Ramos (cell line): ENCODE results near the gene GSG1L2.

Experiments used
- in situ Hi-C: fragments of 300-500 bp; cut with MboI; formaldehyde crosslinking; loops from one replicate; pipeline ENCODE4 v1.14.3; 2022; ENCODE audit warnings: low sequenced_read_pairs; ENCODE audit not compliant: unreplicated experiment

GSG1L2 gene

DNA sequence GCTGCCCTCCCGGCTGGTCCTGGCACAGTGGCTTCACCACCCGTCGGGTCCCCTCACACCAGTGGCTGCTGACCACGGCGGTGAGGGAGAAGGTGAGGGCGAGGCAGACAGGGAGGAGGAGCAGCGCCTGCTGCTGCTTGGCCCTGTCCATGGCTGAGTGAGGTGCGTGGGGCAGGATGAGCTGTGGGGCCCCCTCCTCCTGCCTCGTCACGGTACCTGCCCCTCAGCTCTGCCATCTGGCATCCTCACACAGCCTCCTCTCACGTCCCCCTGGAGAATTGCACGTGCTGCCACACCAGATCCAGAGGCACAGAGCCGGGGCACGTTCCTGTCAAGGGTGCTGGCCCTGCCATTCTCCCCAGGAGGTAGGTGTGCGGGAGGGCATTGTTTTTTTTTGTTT lies at the start of gene GSG1L2:
GSG1L2 (minus strand) TSS at position 159 of the 400 bp plus-strand sequence; CDS start at position 151, 8 bp downstream.
- in situ Hi-C loops = no loop called here

DNA sequence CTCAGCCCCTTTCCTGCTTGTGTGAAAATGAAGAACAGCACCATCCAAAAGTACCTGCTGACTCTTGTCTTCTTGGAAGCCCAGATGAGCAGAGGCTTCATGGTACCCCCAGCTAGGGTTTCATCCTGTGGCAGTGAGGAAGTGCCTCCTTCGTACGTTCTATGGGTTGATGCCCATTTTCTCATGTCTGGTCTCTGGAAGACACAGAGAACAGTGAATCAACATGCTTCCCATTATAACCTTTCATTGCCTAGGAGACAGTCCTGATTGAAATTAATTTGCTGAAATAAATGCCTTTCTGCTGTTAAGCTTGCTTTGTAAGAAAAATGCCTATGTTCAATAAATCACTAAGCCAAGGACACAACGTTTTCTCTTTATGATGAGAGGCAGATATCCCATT lies 46.7 kb upstream of the GSG1L2 start:
- in situ Hi-C loops = no loop called here

DNA sequence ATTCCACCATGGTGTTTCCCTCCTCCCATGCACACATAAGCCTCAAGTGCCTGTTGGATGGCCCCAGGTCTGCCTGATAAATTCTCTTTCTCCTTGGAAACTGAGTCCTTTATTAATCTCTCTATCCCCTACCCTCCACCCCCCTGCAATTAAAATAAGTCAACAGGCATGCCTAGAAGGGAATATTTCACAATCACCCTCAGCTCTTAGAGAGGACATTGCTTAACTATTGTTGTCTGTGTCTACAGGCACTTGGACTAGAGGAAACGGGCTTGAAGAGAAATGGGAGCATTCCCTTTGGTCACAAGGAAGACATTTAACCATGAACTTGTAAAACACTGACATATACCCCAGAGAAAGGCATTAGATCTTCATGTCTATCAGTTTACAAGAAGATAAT lies 43.7 kb upstream of the GSG1L2 start:
- in situ Hi-C loops = no loop called here

DNA sequence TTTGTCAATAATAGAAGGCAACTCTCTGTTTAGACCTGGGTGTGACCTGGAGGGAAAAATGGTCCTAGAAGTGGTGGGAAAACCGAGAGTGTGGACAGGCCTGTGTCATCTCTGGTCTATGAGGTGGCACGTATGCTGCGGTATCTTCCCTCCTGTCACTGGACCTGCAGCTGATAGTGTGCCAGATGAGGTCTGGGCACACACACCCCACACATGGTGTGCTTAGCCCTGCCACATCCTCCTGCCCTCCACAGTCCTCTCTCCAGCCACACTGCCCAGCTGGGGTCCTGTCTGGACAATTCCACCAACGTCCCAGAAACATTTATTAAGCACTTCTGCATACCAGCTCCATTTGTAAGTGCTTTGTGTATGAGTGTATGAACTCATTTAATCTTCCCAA lies 41.1 kb upstream of the GSG1L2 start:
- in situ Hi-C loops = no loop called here

DNA sequence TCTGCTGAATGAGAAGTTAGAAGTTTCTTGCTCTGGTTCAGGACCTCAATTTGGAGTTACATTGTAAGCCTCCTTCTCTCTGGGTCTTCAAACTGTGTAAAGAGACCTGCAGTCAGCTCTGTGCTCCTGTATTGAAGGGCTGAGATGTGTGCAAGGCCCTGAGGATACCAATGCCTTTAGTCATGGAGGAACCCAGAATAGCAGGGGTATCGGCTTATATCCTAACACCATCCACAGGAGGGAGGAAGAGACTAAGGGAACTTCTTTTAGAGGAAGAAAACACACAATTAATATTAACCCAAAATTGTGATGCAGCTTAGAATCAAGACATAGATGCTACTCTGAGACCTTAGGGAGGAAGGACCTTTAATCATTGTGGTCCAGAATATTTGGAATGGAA lies 40.3 kb upstream of the GSG1L2 start:
- in situ Hi-C loops = no loop called here

DNA sequence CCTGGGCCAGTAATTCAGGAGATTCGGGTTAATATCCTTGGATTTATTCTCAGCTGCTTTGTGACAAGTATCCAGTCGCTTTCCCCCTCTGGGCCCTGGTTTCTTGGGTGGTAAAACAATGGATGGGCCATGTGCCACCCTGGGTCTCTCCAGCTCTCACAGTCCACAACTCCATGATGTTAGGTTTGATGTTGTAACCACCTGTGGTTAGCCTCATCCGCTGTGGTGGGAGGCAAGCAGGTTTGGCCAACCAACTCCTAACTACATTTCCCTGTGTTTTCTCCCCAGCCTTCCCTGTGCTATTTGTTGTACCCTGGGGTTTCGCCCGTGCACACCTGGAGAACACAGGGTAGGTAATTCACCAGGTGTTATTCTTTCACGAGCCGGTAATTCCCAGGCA lies 39.0 kb upstream of the GSG1L2 start:
- in situ Hi-C loops = no loop called here

DNA sequence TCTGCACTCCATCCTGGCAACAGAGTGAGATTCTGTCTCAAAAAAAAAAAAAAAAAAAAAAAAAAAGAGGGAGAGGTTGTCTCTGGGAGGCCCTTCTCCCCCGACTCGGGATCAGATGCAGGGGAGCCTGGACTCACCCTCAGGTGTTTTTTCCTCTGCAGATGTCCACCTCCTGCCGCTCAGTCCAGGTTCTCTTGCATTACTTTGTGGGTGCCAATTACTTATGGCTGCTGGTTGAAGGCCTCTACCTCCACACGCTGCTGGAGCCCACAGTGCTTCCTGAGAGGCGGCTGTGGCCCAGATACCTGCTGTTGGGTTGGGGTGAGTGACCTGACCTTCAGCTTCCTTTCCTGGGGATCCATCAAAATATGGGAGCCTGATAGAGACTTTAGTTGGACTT lies 37.9 kb upstream of the GSG1L2 start:
- in situ Hi-C loops = no loop called here

DNA sequence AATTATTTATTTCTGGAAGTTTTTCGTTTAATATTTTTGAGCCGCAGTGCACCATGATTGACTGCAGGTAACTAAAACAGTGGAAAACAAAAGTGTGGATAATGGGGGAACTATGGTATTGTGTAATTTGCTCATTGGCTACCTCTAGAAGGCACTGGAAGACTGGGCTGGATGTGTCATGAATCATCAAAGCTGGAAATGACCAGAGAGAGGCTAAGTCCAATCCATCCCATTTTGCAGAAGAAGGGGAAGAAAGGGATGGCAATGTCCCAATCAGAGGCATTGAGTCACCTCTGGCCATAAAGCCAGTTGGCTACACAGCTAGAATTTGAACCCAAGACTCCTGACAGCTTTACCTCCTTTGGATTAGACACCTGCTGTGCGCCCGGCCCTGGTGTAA lies 33.2 kb upstream of the GSG1L2 start:
- in situ Hi-C loops = no loop called here

DNA sequence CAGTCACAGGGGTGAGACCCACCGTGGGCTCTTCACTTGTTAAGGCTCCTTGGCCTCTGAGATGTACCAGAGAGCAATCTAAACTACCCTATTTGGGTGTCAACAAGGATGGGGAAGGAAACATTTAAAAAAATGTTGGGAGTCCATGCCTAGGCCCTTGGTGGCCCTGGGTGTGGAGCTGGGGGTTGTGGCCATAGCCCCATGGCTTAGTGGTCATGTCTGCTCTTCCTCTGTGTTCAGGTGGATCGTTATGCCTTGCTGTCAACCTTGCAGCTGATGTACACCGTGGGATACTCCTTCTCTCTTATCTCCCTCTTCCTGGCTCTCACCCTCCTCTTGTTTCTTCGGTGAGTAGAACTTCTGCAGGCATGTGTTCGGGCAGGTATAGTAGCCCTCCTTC lies 32.4 kb upstream of the GSG1L2 start:
- in situ Hi-C loops = no loop called here

DNA sequence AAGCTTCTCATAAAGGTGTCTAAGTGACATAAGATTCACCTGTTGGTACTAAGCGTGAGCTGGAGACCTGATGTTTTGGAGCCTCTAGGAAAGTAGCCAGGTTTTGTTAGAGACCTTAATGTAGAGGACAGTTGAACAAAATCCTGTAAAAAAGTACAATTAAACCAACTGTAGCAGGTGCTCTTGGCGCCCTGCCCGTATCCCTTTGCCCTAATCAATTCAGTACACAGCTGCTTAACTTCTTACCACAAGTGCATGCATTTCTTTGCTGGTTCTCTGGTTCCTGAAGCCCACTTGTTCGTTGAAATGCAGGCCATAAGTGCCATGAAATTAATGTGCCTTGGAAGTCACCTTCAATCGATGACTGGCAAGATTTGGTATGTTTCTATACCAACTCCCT lies 28.3 kb upstream of the GSG1L2 start:
- in situ Hi-C loops = no loop called here

DNA sequence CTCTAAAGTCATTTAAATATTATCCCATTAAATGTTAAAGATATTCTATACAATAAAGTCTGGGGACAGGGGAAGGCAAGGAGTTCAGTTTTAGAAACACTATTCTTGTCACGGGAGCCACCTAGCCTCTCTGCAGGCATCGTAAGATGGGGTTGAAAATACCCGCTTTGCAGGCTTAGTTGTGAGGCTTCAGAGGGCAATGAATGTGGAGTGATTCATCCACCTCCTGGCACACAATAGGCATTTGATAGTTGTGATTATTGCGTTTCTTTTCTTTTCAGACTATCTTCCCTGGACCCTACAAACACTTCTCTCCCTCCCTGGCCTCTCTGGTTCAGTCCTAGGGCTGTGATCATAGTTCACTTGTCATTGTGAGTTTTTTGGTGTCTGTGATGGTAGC lies 23.4 kb upstream of the GSG1L2 start:
- in situ Hi-C loops = no loop called here

DNA sequence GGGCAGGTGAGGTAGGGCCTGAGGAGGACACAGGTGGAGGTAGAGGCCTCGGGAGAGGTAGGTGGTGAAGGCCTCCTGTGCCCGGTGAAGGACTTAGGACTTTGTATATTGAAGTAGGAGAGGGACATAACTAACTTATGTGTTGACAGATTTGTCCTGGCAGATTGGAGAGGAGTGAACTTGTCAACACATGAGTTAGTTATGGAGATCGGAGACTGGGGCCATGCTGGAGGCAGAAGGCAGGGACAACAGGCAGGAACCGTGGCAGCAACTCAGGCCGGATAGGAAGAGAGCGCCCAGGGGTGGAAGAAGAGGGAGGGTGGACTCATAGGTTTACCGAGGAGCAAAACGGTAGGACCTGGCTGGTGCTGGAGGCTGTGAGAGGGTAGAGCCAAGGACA lies 22.3 kb upstream of the GSG1L2 start:
- in situ Hi-C loops = no loop called here

DNA sequence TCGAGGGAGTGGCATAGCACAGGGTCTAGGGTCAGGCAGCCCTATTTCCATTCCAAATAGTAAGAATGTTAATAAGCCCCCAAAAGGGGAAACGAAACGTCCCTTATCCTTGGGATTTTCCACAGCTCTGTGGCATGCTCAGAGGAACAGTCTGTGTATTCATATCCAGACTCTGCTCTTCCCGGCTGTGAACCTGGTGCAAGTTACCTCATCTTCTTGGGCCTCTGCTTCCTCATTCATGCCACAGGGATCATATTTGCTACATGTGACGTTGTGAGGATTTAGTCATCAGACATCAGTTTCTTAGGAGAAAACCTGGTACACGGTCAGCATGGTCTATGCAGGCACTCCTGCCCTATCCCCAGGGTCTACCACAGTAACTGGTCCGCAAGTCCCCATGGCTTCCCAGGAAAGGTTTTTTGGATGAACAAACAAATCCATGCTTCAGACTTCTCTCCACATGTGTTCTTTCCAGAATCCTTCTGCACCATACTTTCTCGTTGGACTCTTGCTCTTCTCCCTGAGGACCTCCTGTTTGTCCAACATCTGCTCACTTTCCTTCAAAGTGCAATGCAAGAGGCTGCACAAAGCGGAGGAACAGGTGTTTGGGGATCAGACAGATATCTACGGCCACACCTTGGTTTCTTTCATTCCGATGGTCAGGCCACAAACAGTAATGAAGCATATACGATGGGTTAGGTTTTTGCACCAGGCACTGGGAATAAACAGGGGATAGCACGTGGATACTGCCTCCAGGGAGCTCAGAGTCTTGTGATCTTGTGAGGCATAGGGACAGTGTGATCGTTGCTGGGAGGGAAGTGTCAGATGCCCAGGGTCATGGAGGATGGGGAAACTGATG lies 21.5 kb upstream of the GSG1L2 start:
- in situ Hi-C loops = no loop called here

DNA sequence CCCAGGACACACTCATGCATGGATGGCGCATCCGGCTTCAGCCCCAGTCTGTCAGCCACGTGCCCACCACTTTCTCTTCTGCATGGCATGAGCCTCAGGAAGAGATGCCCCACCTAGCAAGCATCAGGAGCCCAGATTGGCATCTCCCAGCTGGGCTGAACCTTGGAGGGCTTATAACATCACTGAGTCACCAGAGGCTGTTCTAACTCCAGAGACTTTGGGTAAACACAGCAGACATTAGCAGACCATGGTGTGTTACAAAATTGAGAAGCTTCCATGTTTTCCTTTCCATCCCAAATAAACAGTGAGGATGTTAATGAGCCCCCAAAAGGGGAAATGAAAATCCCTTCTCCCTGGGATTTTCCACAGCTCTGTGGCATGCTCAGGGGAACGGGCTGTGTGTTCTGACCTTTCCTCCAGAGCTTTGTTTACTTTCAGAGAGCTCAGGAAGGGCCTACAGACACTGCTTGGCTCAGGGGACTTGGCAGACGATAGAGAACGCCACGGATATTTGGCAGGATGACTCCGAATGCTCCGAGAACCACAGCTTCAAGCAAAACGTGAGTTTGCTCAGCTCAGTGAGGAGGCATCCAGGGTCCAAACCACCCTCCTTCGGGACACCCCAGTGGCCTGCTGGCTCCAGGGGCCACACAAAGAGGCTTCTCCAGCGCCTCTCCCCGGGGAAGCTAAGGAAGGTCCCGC lies 20.3 kb upstream of the GSG1L2 start:
- in situ Hi-C loops = no loop called here

DNA sequence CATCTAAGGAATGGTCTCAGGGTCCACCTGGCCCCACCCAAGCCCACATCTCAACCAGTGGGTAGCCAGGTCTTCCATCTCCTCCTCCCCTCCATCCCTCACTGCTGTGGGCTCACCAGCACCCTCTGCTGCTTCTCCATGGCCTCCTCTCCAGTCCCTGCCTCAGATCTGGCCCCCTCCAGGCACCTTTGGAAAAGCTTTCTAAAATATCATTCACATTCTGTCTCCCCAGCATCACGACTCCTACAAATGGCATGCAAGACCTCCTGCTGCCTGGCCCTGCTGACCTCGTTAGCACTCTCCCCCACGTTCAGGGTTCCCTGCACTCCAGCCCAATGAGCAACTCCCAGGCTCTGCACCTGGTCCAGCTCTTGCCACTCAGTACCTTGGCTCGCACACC lies 17.6 kb upstream of the GSG1L2 start:
- in situ Hi-C loops = no loop called here

DNA sequence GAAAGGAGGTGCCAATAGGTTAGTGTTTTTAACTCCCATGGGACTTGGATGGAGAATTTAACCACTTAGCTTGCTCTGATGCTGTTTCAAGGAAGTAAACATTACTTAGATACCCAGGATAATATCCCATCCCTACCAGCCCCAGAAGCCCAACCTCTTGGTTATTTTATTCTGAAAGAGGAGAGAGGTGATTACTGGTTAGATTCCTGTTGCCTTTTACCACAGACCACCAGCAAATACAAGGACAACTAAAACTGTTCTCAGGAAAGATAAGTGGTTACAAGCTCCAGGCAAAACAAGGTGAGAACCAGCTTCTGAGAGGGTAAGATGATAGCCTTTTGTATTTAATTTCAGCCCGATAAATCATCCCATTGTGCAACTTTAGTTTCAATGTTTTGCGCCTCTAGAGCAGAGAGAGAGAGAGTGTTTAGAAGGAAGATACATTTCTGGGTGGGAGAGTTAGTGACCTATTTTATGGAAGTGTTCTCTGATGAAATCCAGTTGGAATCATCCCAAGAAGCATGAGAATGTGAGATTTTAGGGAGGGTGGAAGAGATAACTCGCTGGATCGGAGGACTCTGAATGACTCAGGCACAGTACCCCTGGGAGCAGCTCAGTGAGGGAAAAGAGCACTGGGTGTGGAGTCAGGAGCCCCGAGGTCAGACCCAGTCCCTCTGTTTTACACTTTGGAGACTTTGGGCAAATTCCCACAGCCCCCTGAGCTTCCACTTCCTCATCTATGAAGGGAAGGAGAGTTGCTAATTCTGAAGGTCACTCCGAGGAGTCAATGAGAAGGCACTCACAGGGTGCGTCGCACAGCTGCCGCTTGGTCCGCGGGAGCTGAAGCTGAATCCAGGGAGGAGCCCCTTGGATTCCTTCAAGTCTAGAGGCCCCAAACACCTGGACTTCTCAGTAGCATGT lies 15.9 kb upstream of the GSG1L2 start:
- in situ Hi-C loops = no loop called here

DNA sequence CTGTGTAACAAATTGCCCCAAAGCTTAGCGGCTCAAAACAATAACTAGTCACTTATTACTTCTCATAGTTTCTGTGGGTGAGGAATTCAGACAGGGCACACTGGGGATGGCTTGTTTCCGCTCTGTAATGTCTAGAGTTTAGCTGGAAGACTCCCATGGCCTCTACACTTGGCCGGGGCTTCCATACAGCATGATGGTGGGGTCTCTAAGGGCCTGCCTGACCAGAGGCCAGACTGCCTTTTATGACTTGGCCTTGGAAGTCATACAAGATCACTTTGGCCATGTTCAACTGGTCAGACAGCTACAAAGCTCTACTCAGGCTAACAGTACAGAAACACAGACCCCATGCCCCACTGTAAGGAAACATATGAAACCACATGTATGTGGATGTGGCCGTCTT lies 12.0 kb upstream of the GSG1L2 start:
- in situ Hi-C loops = no loop called here

DNA sequence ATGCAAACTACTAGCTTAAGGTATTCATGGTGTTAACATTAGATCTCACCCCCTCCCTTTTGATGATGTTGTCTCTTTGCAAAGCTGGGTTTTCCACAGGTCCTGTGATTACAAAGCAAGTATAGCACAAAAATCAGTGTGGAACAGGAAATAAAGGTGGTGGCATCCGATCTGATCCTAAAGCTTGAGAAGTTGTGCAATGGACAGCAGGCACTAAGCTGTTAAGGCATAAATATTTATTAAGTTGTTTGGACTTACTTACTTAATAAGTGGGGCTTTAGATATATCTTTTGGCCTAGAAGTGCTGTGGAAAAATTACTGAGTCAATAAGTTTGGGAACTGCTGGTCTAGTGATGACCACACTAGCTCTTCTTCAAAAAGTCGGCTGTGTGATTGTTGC lies 8.8 kb upstream of the GSG1L2 start:
- in situ Hi-C loops = no loop called here

DNA sequence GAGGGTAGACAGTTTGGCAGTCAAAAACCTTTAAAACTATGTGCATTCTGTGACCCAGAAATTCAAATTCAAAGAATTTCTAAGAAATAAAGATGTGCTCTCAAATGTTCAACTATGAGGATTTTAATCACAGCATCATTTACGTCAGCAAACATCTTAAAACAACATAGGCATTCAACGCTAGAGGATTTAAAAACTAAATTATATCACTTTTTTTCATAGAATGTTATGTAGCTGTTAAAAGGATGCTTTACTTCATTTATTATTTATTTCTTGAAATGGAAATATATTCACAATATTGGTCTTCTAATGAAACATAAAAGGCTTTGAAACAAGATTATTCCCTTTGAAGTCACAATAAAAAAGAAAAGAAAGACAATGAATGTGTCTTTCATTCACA lies 7.5 kb upstream of the GSG1L2 start:
- in situ Hi-C loops = no loop called here

DNA sequence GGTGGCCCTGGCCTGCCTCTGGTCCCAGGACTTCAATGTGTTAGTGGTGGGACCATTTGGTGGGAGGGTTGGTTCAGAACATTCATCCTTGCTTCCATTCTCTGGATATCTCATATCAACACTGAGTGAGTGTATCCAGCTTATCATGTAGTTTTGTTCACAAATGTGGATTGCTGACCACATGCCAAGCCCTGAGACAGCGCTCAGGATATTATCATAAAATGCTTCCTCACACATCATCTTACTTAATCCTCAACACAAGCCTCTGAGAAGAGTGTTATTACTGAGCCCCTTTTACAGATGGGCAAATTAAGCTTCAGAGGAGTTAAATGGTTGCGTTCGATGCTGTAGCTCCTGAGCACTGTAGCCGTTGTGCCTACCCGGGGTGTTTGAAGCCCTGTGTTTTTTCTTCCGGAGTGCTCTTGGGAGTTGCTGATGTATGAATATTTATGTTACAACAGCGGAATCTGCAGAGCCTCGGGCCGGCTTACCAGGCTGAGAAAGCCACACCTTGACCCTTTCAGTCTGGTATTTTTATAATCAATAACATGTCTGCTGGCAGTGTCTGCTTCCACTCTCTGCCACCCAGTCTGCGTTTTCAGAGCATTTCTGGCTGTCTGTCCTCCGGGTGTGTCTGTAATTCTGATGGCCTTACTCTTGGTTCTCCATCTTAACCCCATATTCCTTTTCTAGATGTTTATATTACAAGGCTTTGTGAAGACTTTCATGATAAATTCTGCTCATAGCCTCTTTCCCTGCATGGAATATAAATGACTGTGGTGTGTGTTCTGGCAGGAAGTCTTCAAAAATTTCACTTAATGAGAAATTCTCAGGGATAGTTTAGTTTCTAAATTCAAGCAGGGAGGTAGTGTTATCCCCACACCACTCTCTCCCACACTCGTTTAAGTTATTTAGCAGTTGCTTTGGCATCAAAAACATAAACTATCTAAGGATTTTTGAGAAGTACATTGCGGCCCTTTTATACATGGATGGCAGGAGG lies 6.7 kb upstream of the GSG1L2 start:
- in situ Hi-C loops = no loop called here
